GM19238 (cell line): ENCODE measurements around the gene CNGA3.
"Not testable (repeated sequence)": the region's sequence is repeated elsewhere in the genome, so short reads cannot be mapped to it uniquely, and the experiment has no call there.

Experiments
- DNase-seq: peaks from one replicate; pipeline ENCODE4 v3.0.0; 2011; ENCODE audit warnings: low spot score; ENCODE audit not compliant: insufficient read length

The CNGA3 gene

DNA sequence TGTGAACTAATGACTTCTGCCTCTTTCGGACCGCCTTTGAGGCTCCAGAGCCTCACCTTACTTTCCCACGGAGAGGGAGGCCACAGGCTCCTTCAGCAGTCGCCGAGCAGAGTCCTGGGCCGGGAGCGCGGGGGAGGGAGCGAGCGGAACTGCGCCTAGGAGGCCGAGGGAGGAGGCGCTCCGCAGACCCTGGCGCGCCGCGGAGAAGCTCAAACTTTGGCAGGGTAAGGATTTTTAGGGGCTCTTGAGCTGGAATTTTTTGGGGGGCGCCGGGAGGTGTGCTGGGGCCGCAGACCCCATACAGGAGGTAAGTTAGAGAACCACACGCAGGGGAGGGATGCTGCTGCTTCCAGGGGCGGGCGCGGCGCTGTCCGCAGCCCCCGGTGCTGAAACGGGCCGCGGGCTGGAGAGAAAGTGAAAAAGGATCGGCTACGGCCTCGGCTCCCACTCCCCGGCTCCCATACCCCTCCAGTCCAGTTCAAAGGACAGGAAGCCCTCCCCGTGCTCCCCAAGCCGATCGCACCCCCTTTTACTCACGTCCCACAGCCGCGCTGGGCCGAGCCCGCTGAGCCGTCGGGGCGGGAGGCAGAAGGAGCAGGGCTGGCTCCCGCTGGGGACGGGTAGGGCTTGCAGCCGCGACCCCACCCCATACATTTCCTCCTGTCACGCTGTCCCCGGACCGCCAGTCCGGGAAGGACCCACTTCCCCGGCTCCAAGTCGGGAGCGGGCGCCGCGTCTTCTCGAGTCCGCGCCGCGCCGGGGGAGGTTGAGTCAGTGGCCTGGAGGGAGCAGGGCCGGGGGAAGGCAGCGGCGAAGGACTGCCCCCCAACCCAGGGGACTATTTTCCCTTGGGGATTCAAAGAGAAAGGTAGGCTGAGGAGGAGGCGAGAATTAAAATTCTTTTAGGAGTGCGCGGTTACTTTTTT, at the start of gene CNGA3:
Gene CNGA3 (plus strand): TSS at position 146 of the 926 bp plus-strand sequence. CDS start 23,520 bp downstream, outside the sequence.
- peak; percentile 10 for DNase-seq

DNA sequence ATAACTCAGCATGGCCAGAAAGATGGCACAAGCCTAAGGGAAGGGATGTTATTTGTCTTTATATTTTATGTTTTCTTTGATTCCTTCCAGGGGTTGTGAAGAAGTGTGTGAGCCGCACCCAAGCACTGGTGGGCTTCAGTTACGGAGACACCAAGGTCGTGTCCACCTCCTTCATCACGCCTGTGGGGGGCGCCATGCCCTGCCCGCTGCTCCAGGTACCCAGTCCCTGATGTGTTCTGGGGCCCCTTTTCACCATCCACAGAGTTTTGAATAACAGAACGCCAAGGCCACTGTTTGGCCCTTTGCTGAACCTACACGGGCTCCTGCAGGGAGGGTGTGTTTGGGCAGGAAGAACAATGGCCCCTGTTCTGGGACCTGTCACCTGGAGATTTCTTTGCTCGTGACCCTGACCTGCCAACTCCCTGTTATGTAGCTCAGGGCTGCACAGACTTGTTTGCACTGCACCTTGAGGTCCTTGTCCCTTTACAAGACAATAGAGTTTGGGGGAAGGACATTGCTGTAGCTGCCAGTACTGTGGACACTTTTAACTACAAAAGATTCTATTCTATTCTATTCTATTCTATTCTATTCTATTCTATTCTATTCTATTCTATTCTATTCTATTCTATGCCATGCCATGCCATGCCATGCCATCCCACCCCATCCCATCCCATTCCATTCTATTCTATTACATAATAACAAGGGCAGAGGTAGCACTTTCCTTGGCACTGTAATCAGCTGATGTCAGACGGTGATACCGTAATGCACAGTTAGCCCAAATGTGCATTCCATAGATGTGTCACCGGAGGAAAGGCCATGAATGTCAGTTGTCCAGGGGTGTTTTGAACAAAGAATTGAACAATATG, 48.2 kb upstream of the CNGA3 start:
- no peak for DNase-seq

DNA sequence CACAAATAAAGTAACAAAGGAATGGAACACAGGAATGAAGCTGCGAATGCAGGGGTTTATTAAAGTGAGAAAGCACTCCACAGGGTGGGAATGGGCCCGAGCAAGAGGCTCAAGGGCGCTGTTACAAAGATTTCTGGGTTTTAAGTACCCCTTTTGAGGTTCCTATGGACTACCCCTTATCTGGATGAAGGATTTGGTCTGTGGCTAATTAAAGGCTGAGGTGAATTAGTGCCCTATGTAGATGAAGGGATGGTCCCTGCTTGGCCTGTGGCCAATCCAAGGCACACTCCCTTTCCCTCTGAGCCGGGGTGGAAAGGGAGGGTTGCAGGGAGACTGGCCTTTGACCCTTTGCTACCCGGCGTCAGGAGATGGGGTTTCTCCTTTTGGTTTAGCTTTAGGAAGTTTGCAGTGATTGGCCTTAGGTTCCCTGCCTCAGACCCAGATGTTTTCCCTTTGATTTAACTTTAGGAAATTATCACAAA, 47.5 kb upstream of the CNGA3 start:
- no peak for DNase-seq

DNA sequence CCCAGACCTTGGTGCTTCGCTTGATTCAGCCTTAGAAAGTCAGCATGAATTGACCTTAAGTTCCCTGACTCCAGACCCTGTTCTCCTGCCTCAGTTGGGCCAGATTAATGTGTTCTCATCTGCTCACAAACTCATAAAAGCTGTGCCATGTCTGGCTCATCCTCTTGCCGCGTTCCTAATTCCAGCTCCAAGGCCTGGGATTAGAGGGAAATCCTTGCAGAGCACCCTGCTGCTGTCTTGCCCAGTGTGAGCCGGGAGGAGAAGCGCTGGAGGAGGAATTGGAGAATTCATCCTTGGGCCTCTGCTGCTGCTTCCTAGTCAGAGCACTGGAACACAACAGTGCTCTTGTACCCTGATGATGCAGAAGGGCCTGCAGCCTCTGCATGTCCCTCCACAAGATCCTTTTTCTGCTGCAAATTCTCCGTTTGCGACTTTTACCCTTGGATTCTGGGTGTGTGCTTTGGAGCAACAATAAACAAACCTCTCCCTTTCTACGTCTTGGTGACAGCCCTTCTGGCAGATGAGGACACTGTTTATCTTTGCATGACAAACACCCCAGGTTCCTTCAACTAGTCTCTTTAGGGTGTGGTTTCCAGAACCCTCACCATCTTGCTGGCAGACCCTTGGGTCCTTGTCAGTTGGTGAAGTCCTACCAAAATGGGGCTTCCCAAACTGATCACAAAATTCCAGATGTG, 46.9 kb upstream of the CNGA3 start:
- DNase-seq = no peak

DNA sequence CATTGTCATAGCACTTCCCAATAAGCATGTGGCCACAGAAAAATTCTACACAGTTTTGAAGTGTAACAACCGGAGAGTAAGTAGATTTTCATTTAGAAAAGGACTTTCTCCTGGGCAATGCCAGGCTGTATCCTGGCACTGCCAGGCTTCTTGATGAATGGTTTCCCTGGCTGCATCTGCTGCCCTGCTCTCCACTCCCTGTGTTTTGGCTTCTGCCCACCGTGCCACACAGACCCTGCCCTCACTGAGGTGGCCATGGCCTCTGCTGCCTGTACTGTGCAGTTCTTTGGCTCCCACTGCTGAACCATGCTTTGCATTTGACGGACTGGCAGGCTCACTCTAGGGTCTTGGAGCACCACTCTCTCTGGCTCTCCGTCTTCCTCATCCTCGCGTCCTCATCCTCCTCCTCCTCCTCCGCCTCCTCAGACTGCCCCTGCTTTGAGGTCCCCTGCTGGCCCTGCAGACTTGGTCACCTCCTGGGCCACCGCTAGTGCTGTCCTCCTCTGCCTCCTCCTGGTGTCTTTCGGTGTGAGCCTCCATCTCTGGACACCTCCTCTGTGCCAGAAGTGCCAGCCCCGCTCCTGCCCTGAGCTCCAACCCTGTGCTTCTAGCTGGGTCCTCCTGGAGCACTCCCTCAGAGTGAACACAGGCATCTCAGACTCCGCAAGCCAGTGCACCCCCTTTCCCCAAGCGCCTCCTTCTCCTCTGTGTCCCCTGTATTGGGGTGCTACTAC, 45.9 kb upstream of the CNGA3 start:
- DNase-seq = no peak

GRCh38 chr2:98301469-98301868, 44.8 kb upstream of the CNGA3 start:
- DNase-seq = no peak

GRCh38 chr2:98307131-98307696, 39.0 kb upstream of the CNGA3 start:
- DNase-seq = not testable (repeated sequence)

GRCh38 chr2:98308068-98308467, 38.2 kb upstream of the CNGA3 start:
- no peak for DNase-seq

DNA sequence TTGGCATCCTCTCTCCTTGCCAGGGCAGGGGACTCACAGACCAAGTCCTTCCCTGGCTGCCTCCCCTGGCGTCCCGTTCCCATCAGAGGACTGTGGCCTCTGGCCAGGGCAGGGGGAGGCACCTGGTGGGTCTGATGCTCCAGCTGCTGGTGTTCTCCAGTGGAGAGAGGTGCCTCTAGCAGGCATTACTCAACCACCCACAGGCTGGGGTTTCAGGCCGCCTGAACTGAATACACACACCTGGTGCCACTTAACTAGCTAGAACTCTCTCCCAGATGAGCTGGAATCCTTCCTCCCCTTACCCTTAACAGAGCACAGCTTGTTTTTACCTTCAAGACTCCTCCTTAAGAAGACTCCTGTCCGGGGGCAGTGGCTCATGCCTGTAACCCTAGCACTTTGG, 37.7 kb upstream of the CNGA3 start:
- no peak for DNase-seq

- no peak for DNase-seq
These were observed 36.7 kb upstream of the CNGA3 start for GRCh38 chr2:98309580-98309979.

DNA sequence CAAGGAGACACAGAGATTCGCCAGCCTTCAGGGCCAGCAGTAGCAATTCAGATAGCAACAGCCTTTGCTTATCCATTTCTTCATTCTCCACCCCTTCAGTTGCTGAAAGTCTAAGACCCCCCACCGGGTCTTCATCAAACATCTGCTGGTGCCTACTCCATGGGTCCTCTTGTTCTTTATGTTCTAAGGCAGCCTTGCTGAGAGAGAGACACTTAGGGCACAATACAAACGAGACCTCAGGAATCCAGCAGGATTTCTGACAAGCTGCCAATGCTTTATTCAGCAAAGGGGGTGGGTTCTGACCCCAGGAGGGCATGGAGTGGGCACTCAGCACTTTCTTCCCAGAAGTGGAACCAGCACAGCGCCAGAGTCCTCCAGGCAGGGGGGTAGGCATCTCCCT, 36.2 kb upstream of the CNGA3 start:
- DNase-seq = no peak

- DNase-seq = no peak
These were observed 35.2 kb upstream of the CNGA3 start for GRCh38 chr2:98311090-98311489.

- DNase-seq = no peak
These were observed 34.3 kb upstream of the CNGA3 start for GRCh38 chr2:98311771-98312545.

DNA sequence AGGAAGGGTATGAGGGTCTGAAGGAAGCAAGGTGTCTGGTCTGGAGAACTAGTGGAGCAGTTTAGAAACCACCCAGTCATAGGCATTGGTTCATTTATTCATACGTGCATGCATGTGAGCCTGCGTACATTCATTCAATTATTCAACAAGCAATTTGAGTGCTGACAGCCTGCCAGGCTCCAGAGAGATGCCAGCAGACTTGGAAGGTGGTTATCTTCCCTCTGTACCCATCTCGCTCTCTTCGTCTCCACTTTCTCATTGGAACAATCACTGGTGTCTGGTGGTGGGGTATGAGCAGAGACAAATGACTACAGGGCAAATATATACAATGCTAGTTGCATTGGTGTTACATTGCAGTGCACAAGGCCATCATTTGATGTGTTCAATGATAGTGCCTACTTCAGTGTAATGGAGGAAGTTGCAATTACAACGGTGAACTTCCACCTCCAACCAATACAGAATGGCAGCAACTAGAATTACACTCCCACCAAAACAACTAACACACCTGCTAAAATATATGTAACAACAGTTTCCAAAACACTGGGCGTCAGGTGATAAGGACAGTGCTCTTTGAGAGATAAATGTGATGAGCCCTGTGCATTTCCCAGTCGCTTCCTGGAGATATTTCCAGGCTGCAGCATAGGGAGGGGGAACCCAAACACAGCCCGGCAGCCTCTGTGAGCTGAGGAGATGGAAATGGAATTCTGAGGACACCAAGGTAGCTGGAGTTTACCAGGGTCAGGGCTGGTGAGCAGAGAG, 32.6 kb upstream of the CNGA3 start:
- DNase-seq = no peak

GRCh38 chr2:98314251-98314650, 32.0 kb upstream of the CNGA3 start:
- no peak for DNase-seq

DNA sequence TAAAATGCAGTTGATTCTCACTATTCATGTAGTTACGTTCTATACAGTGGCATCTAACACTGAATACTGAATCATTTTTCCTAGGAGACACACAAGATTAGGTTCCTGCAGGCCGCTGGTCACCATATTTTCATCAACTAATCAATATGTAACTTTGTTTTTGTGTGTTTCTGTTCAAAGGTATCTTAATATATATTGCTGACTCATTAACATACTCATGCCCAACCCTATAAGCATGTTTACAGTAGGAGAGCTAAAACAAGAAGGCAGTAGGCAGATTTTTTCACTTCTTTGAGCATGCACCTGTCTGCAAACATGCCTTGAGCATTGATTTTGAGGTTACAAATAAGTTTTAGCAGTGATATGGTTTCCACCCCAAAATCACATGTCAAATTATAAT, 30.3 kb upstream of the CNGA3 start:
- no peak for DNase-seq

DNA sequence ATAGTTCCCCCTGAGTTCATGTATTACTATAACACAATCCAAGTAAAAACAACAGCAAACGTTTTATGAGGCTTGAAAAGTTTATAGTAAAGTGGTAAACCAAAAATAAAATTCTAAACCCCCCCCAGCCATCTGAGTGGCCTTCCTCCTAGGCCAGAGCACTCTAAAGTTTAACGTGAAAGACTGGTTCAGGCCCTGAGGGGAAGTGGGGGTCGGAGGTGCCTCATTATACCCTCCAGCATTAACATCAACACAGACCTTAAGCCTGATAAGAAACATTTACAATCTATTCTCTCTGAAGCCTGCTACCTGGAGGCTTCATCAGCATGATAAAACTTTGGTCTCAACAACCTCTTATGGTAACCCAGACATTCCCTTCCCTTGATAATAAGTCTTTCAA, 29.0 kb upstream of the CNGA3 start:
- no peak for DNase-seq

- DNase-seq = not testable (repeated sequence)
These were observed 26.1 kb upstream of the CNGA3 start for GRCh38 chr2:98320171-98320570.

DNA sequence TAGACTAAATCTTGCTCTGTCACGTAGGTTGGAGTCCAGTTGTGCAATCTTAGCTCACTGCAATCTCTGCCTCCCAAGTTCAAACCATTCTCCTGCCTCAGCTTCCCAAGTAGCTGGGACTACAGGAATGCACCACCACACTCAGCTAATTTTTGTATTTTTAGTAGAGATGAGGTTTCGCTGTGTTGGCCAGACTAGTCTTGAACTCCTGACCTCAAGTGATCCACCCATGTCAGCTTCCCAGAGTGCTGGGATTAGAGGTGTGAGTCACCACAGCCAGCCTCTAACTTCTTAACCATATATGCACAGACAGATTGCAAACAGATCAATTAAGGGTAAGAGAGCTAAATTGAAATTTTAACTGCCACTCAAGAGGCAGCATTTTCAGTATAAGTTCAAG, 22.1 kb upstream of the CNGA3 start:
- no peak for DNase-seq
